MM.1S (cell line): Measurements from ENCODE around the gene PPAN.

ENCODE experiments used
- CTCF ChIP-seq: fragments of 300-600 bp; sonication (generic); IDR thresholded peaks from 2 replicates; pipeline ENCODE4 v1.5.1; 2016; ENCODE audit warnings: antibody characterized with exemption, low read length, mixed read lengths
- EZH2 ChIP-seq: fragments of 300-600 bp; sonication (generic); optimal IDR thresholded peaks from 2 replicates; pipeline ENCODE3; 2017; ENCODE audit warnings: low read depth, mild to moderate bottlenecking, antibody characterized with exemption, low read length, mixed read lengths

- no peak for TF ChIP-seq EZH2
- no peak for TF ChIP-seq CTCF
Measured at GRCh38 chr19:10107254-10107653, 1.1 kb downstream of the PPAN start.
